ENCODE data around the gene MAG. TPM values are rescaled to one million over a fixed set of nuclear protein-coding genes. Genes with fewer than 3 reads are reported as not detected.

The MAG gene
- total and polyA plus RNA-seq, 10 of the 15 experiments (the other 5 are each of a cell fraction or from before 2014, with no cell fraction given) = 0.03 to 0.82 (median 0.17) TPM; not detected in 2

DNA sequence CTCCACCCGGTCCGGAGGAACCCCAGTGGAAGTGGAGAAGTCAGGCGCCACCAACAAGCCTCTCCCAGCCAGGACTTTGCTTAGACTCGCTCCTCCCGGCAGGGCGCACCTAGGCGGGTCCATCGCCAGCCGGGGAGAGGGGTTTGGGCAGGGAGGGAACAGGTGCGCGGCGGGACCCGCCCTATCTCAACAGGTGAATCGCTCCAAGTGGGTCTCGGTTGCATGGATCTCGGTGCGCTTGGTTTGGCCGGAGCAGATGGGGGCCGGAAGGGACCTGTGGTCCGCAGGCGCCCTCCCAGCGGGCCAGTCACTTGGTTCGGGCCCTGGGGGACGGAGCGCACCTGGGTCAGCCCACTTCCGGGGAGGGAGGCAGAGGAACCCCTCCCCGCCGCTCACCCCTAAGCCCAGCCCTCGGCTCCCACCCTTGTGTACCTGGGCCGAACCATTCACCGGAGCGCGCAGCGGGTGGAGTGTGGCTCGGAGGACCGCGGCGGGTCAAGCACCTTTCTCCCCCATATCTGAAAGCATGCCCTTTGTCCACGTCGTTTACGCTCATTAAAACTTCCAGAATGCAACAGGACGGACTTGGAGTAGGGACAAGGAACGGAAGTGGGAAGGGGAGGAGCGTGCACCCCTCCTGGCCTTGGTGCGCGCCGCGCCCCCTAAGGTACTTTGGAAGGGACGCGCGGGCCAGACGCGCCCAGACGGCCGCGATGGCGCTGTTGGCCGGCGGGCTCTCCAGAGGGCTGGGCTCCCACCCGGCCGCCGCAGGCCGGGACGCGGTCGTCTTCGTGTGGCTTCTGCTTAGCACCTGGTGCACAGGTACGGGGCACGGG lies 43.4 kb upstream of the MAG start, which contains the start of gene LSR (continued):
- TF ChIP-seq, protein P1, sequence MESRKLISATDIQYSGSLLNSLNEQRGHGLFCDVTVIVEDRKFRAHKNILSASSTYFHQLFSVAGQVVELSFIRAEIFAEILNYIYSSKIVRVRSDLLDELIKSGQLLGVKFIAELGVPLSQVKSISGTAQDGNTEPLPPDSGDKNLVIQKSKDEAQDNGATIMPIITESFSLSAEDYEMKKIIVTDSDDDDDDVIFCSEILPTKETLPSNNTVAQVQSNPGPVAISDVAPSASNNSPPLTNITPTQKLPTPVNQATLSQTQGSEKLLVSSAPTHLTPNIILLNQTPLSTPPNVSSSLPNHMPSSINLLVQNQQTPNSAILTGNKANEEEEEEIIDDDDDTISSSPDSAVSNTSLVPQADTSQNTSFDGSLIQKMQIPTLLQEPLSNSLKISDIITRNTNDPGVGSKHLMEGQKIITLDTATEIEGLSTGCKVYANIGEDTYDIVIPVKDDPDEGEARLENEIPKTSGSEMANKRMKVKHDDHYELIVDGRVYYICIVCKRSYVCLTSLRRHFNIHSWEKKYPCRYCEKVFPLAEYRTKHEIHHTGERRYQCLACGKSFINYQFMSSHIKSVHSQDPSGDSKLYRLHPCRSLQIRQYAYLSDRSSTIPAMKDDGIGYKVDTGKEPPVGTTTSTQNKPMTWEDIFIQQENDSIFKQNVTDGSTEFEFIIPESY (IDR thresholded peaks at IDR 0.05) = peak; percentile 13; the same call in 1 of the 2 replicates
- TF ChIP-seq, protein P2, sequence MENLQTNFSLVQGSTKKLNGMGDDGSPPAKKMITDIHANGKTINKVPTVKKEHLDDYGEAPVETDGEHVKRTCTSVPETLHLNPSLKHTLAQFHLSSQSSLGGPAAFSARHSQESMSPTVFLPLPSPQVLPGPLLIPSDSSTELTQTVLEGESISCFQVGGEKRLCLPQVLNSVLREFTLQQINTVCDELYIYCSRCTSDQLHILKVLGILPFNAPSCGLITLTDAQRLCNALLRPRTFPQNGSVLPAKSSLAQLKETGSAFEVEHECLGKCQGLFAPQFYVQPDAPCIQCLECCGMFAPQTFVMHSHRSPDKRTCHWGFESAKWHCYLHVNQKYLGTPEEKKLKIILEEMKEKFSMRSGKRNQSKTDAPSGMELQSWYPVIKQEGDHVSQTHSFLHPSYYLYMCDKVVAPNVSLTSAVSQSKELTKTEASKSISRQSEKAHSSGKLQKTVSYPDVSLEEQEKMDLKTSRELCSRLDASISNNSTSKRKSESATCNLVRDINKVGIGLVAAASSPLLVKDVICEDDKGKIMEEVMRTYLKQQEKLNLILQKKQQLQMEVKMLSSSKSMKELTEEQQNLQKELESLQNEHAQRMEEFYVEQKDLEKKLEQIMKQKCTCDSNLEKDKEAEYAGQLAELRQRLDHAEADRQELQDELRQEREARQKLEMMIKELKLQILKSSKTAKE (IDR thresholded peaks at IDR 0.05; ENCODE audit: low read depth, poor library complexity, severe bottlenecking) = peak; percentile 82
- TF ChIP-seq MXI1 (IDR thresholded peaks at IDR 0.05; ENCODE audit: low read depth, low read length) = no peak
- TF ChIP-seq CREM (IDR thresholded peaks at IDR 0.05; ENCODE audit: low read depth) = peak; percentile 34; the same call in 1 of the 2 replicates
- no peak for TF ChIP-seq SRF (IDR thresholded peaks at IDR 0.05; ENCODE audit: low read depth in 2 of 2, low read length in 2 of 2)
- TF ChIP-seq POLR2AphosphoS2 (IDR thresholded peaks at IDR 0.05; ENCODE audit: low read depth, low read length) = peak; percentile 89; the same call in 1 of the 2 replicates
- TF ChIP-seq MYB (IDR thresholded peaks at IDR 0.05; ENCODE audit: borderline replicate concordance, low read depth, low read length) = no peak
- TF ChIP-seq BRCA1 (IDR thresholded peaks at IDR 0.05; ENCODE audit: low read depth, low read length) = peak; percentile 4; the same call in 1 of the 2 replicates
- no peak for TF ChIP-seq PAX8 (IDR thresholded peaks at IDR 0.05)
- peak; percentile 84 for TF ChIP-seq TAF1 (IDR thresholded peaks at IDR 0.05; ENCODE audit: borderline replicate concordance, low read depth, low read length)
- peak; percentile 73; the same call in 1 of the 2 replicates for TF ChIP-seq ELK1 (IDR thresholded peaks at IDR 0.05; ENCODE audit: low read depth, low read length)
- TF ChIP-seq, protein P3, sequence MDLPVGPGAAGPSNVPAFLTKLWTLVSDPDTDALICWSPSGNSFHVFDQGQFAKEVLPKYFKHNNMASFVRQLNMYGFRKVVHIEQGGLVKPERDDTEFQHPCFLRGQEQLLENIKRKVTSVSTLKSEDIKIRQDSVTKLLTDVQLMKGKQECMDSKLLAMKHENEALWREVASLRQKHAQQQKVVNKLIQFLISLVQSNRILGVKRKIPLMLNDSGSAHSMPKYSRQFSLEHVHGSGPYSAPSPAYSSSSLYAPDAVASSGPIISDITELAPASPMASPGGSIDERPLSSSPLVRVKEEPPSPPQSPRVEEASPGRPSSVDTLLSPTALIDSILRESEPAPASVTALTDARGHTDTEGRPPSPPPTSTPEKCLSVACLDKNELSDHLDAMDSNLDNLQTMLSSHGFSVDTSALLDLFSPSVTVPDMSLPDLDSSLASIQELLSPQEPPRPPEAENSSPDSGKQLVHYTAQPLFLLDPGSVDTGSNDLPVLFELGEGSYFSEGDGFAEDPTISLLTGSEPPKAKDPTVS (IDR thresholded peaks at IDR 0.05; ENCODE audit: low read depth, low read length) = no peak
- TF ChIP-seq ZNF622 (IDR thresholded peaks at IDR 0.05) = no peak
- TF ChIP-seq IRF5 (IDR thresholded peaks at IDR 0.05; ENCODE audit: borderline replicate concordance) = no peak
- TF ChIP-seq, protein P4, sequence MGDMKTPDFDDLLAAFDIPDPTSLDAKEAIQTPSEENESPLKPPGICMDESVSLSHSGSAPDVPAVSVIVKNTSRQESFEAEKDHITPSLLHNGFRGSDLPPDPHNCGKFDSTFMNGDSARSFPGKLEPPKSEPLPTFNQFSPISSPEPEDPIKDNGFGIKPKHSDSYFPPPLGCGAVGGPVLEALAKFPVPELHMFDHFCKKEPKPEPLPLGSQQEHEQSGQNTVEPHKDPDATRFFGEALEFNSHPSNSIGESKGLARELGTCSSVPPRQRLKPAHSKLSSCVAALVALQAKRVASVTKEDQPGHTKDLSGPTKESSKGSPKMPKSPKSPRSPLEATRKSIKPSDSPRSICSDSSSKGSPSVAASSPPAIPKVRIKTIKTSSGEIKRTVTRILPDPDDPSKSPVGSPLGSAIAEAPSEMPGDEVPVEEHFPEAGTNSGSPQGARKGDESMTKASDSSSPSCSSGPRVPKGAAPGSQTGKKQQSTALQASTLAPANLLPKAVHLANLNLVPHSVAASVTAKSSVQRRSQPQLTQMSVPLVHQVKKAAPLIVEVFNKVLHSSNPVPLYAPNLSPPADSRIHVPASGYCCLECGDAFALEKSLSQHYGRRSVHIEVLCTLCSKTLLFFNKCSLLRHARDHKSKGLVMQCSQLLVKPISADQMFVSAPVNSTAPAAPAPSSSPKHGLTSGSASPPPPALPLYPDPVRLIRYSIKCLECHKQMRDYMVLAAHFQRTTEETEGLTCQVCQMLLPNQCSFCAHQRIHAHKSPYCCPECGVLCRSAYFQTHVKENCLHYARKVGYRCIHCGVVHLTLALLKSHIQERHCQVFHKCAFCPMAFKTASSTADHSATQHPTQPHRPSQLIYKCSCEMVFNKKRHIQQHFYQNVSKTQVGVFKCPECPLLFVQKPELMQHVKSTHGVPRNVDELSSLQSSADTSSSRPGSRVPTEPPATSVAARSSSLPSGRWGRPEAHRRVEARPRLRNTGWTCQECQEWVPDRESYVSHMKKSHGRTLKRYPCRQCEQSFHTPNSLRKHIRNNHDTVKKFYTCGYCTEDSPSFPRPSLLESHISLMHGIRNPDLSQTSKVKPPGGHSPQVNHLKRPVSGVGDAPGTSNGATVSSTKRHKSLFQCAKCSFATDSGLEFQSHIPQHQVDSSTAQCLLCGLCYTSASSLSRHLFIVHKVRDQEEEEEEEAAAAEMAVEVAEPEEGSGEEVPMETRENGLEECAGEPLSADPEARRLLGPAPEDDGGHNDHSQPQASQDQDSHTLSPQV (IDR thresholded peaks at IDR 0.05) = no peak
- TF ChIP-seq POLR2AphosphoS5 (IDR thresholded peaks at IDR 0.05; ENCODE audit: low read length) = peak; percentile 93

All from GM12878 (cell line).